Panc1 (cell line): ENCODE data around the gene CNIH1. TPM values are rescaled to one million over a fixed set of nuclear protein-coding genes. Genes with fewer than 3 reads are reported as not detected.
"Not testable (repeated sequence)": the region's sequence is repeated elsewhere in the genome, so short reads cannot be mapped to it uniquely, and the experiment has no call there.

Source experiments
- ATAC-seq: fragments of 200-7000 bp; cut with Tn5 transposase; 2 replicates; pipeline ENCODE4 v1.9.1; 2020; ENCODE audit warnings: mild to moderate bottlenecking, moderate library complexity
- BruUV-seq: library from RNA; stranded (reverse); fragments of 400-500 nt; replicated peaks from 2 replicates; lab custom pipeline; 2021; lab: Mats Ljungman, UMichigan
- CTCF ChIA-PET: fragments of 300-600 bp; sonication (Branson Sonifier 250); formaldehyde crosslinking; loops from one replicate; lab custom pipeline; 2022; ENCODE audit warnings: antibody characterized with exemption; lab: Charles Lee
- POLR2A ChIA-PET: fragments of 300-600 bp; sonication (Branson Sonifier 250); formaldehyde crosslinking; loops from one replicate; lab custom pipeline; 2022; ENCODE audit warnings: antibody characterized with exemption; lab: Charles Lee
- DNase-seq: peaks from one replicate; pipeline ENCODE4 v3.0.0-alpha.2; 2010; ENCODE audit warnings: low read depth, low spot score
- H3K27ac ChIP-seq: 2 replicates; pipeline ENCODE4 v1.5.1; 2011; ENCODE audit warnings: mild to moderate bottlenecking, low read length, inconsistent platforms
- H3K27me3 ChIP-seq: fragments of 200-500 bp; sonication (Bioruptor generic); 2 replicates; pipeline ENCODE4 v1.6.0; 2014; ENCODE audit warnings: low read length, inconsistent platforms; ENCODE audit not compliant: control insufficient read depth, insufficient read depth
- H3K36me3 ChIP-seq: fragments of 200-500 bp; sonication (Bioruptor generic); 2 replicates; pipeline ENCODE4 v1.5.1; 2014; ENCODE audit warnings: inconsistent platforms, mild to moderate bottlenecking, low read length, moderate library complexity; ENCODE audit not compliant: control insufficient read depth, insufficient read depth
- H3K4me1 ChIP-seq: 2 replicates; pipeline ENCODE4 v1.5.1; 2011; ENCODE audit warnings: inconsistent platforms, mild to moderate bottlenecking, low read length, moderate library complexity; ENCODE audit not compliant: control insufficient read depth, insufficient read depth
- H3K4me3 ChIP-seq, 2 experiments: 2 replicates each; pipeline ENCODE4 v1.5.1; 2011 to 2012; ENCODE audit warnings: low read depth in 2 of 2, low read length in 2 of 2, mild to moderate bottlenecking in 2 of 2, inconsistent platforms in 1 of 2, moderate library complexity in 1 of 2
- H3K9me3 ChIP-seq: fragments of 200-500 bp; sonication (Bioruptor generic); 2 replicates; pipeline ENCODE4 v1.5.1; 2014; ENCODE audit warnings: low read depth, mild to moderate bottlenecking, inconsistent platforms, low read length, moderate library complexity; ENCODE audit not compliant: control insufficient read depth, insufficient read depth
- CTCF ChIP-seq: fragments of 450-650 bp; IDR thresholded peaks from 2 replicates; pipeline ENCODE4 v1.5.1; 2017; ENCODE audit warnings: mild to moderate bottlenecking
- POLR2AphosphoS5 ChIP-seq: IDR thresholded peaks from 2 replicates; pipeline ENCODE4 v1.6.1; 2012; ENCODE audit warnings: mild to moderate bottlenecking, low read depth, low read length, moderate library complexity
- REST ChIP-seq, 2 experiments: IDR thresholded peaks; 2 replicates each; pipeline ENCODE4 v1.6.1; 2011 to 2012; ENCODE audit warnings: low read depth in 2 of 2, control low read depth in 1 of 2, low read length in 1 of 2, mild to moderate bottlenecking in 1 of 2, moderate library complexity in 1 of 2; ENCODE audit not compliant: insufficient read depth in 1 of 2
- SIN3A ChIP-seq: IDR thresholded peaks from 2 replicates; pipeline ENCODE4 v1.6.1; 2012; ENCODE audit warnings: low read depth, mild to moderate bottlenecking, low read length, moderate library complexity, borderline replicate concordance; ENCODE audit not compliant: insufficient read depth
- TCF7L2 ChIP-seq: IDR thresholded peaks from 2 replicates; pipeline ENCODE4 v1.6.1; 2011; ENCODE audit warnings: mild to moderate bottlenecking, low read depth, low read length, inconsistent platforms
- in situ Hi-C: cut with HindIII; loops from 2 replicates; pipeline ENCODE4 v1.10.0; 2016; ENCODE audit warnings: low sequenced_read_pairs, low pct_unique_long_range_greater_than_20kb
- intact Hi-C: fragments of 100-400 bp; cut with micrococcal nuclease; formaldehyde crosslinking; loops from one replicate; pipeline ENCODE4 v1.10.0; 2022; ENCODE audit not compliant: unreplicated experiment
- total RNA-seq: library from RNA; stranded (reverse); gene quantifications from one replicate; pipeline ENCODE4 v1.2.1, GENCODE V29; 2021; ENCODE audit not compliant: unreplicated experiment

CNIH1 gene
- total RNA-seq, 1 experiment from 2014 or later, result 83.7 TPM

- no peak for TF ChIP-seq CTCF
- no peaks in the 10 kb centered on the region for H3K4me1 ChIP-seq
- no peak for DNase-seq
- ChIA-PET CTCF (no interaction called here), POLR2A (no interaction called here)
- H3K4me3 ChIP-seq, result no peak overlapping the region
- H3K27ac ChIP-seq, result no peak overlapping the region
- in situ Hi-C loops (no loop called here), intact Hi-C loops (no loop called here)
- no peaks in the 10 kb centered on the region for H3K36me3 ChIP-seq
- no peaks in the 10 kb centered on the region for H3K9me3 ChIP-seq
- no peaks in the 10 kb centered on the region; the same call in 1 of the 2 replicates for H3K27me3 ChIP-seq
- no TSS peak for BruUV-seq
- no peak for ATAC-seq
These were observed 59.4 kb downstream of the CNIH1 start for GRCh38 chr14:54381821-54382220.

GRCh38 chr14:54380558-54380957 is 60.6 kb downstream of the CNIH1 start:
- BruUV-seq, DNase-seq, CTCF ChIA-PET, in situ Hi-C loops, intact Hi-C loops, H3K27me3 ChIP-seq, H3K9me3 ChIP-seq, H3K36me3 ChIP-seq, POLR2A ChIA-PET, H3K4me1 ChIP-seq, H3K4me3 ChIP-seq, ATAC-seq, H3K27ac ChIP-seq: not testable (repeated sequence)

- H3K9me3 ChIP-seq, H3K36me3 ChIP-seq, in situ Hi-C loops, DNase-seq, POLR2A ChIA-PET, intact Hi-C loops, BruUV-seq, H3K4me1 ChIP-seq, H3K4me3 ChIP-seq, H3K27me3 ChIP-seq, ATAC-seq, H3K27ac ChIP-seq, CTCF ChIA-PET: not testable (repeated sequence)
These were observed 62.3 kb downstream of the CNIH1 start for GRCh38 chr14:54378893-54379292.

DNA sequence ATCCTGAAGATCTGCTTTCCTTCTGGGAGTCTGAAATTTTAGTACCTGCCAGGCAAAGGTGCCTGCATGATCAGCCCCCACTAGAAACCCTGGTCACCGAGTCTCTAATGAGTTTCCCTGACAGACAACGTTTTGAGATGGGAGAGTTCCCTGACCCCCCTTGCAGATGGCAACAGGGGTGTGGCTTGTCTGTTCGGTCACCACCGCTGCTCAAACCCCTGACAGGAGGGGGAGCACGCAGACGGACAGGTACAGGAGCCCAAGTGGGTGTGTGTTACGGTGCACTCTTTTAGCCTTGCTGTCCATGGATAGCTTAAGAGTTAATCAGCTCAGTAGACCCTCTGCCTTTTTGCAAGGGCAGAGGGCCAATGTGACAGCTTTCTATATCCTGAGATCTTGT is 63.7 kb downstream of the CNIH1 start:
- H3K36me3 ChIP-seq, result no peaks in the 10 kb centered on the region
- TF ChIP-seq CTCF (no peak), POLR2AphosphoS5 (no peak), REST (IDR thresholded peaks at IDR 0.05; ENCODE audit: insufficient read depth in 1 of 2, low read depth in 2 of 2, low read length in 1 of 2) (no peak), TCF7L2 (no peak), SIN3A (no peak)
- no peak overlapping the region for H3K4me3 ChIP-seq
- ATAC-seq, result no peak
- in situ Hi-C loops, result no loop called here
- no peaks in the 10 kb centered on the region for H3K4me1 ChIP-seq
- intact Hi-C loops, result no loop called here
- no peak for DNase-seq
- H3K9me3 ChIP-seq, result no peaks in the 10 kb centered on the region
- POLR2A ChIA-PET, result no interaction called here
- no TSS peak for BruUV-seq
- no peak overlapping the region for H3K27ac ChIP-seq
- CTCF ChIA-PET, result no interaction called here
- no peaks in the 10 kb centered on the region for H3K27me3 ChIP-seq
